Calu3 (cell line): ENCODE measurements around the gene PTPRN2. TPM values are rescaled to one million over a fixed set of nuclear protein-coding genes. Genes with fewer than 3 reads are reported as not detected.

Experiments
- BruUV-seq: library from RNA; stranded (reverse); fragments of 400-500 nt; replicated peaks from 2 replicates; lab custom pipeline; 2021; lab: Mats Ljungman, UMichigan
- CTCF ChIA-PET: fragments of 300-600 bp; sonication (Branson Sonifier 250); formaldehyde crosslinking; loops from one replicate; lab custom pipeline; 2022; ENCODE audit warnings: antibody characterized with exemption; lab: Charles Lee
- DNase-seq: peaks from one replicate; pipeline ENCODE4 v3.0.0; 2022
- H3K27ac Mint-ChIP-seq: one replicate; pipeline ENCODE4 v1.8.0; 2022; ENCODE audit warnings: mixed read lengths; ENCODE audit not compliant: unreplicated experiment
- H3K27me3 Mint-ChIP-seq: one replicate; pipeline ENCODE4 v1.8.0; 2022; ENCODE audit warnings: mixed read lengths; ENCODE audit not compliant: unreplicated experiment
- H3K36me3 Mint-ChIP-seq: one replicate; pipeline ENCODE4 v1.8.0; 2022; ENCODE audit warnings: mild to moderate bottlenecking, moderate library complexity, mixed read lengths; ENCODE audit not compliant: insufficient read depth, unreplicated experiment
- H3K4me1 Mint-ChIP-seq: one replicate; pipeline ENCODE4 v1.8.0; 2022; ENCODE audit warnings: mild to moderate bottlenecking, low read depth, mixed read lengths; ENCODE audit not compliant: unreplicated experiment
- H3K4me3 Mint-ChIP-seq: one replicate; pipeline ENCODE4 v1.8.0; 2022; ENCODE audit warnings: mild to moderate bottlenecking, low read depth, moderate library complexity, mixed read lengths; ENCODE audit not compliant: unreplicated experiment
- H3K9me3 Mint-ChIP-seq: one replicate; pipeline ENCODE4 v1.8.0; 2022; ENCODE audit warnings: low read depth, mixed read lengths; ENCODE audit not compliant: unreplicated experiment
- intact Hi-C: fragments of 100-400 bp; cut with micrococcal nuclease; formaldehyde crosslinking; loops from one replicate; pipeline ENCODE4 v1.10.0; 2022; ENCODE audit not compliant: unreplicated experiment
- total RNA-seq: library from RNA; stranded (reverse); gene quantifications from 2 replicates; pipeline ENCODE4 v1.2.3, GENCODE V29; 2022
- TF ChIP-seq, protein P1 (sequence below): fragments of 200-600 bp; IDR thresholded peaks from one replicate; pipeline ENCODE4 v1.8.0; 2022; ENCODE audit warnings: antibody characterized with exemption; ENCODE audit not compliant: unreplicated experiment

PTPRN2 gene
- total RNA-seq, 1 experiment from 2014 or later = 2.0 TPM

DNA sequence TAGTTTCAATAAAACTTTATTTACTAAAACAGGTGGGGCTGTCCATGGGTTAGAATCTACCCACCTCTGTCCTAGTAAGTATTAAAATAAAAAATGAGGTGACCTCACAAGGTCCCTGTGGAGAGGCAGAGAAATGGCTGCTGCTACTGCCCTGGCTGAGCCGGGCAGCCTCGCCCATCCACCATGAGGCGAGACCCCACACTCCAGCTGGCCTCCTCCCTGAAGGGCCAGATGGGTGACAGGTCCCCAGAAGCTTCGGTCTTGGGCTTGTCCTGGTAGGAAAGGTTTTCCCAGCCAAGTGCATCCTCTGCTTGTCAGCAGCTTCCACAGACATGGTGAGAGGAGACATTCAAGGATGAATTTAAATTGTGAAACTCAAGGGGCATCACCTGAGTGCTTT, 565.8 kb downstream of the PTPRN2 start:
- CTCF ChIA-PET = no interaction called here
- Mint-ChIP-seq H3K36me3 (no peaks in the 10 kb centered on the region), H3K9me3 (peaks cover 5% of the 10 kb centered on the region), H3K27ac (no peak overlapping the region), H3K27me3 (no peaks in the 10 kb centered on the region), H3K4me3 (no peak overlapping the region), H3K4me1 (no peaks in the 10 kb centered on the region)
- TF ChIP-seq, protein P1, sequence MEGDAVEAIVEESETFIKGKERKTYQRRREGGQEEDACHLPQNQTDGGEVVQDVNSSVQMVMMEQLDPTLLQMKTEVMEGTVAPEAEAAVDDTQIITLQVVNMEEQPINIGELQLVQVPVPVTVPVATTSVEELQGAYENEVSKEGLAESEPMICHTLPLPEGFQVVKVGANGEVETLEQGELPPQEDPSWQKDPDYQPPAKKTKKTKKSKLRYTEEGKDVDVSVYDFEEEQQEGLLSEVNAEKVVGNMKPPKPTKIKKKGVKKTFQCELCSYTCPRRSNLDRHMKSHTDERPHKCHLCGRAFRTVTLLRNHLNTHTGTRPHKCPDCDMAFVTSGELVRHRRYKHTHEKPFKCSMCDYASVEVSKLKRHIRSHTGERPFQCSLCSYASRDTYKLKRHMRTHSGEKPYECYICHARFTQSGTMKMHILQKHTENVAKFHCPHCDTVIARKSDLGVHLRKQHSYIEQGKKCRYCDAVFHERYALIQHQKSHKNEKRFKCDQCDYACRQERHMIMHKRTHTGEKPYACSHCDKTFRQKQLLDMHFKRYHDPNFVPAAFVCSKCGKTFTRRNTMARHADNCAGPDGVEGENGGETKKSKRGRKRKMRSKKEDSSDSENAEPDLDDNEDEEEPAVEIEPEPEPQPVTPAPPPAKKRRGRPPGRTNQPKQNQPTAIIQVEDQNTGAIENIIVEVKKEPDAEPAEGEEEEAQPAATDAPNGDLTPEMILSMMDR = no peak
- no peak for DNase-seq
- intact Hi-C loops = no loop called here
- no TSS peak for BruUV-seq

DNA sequence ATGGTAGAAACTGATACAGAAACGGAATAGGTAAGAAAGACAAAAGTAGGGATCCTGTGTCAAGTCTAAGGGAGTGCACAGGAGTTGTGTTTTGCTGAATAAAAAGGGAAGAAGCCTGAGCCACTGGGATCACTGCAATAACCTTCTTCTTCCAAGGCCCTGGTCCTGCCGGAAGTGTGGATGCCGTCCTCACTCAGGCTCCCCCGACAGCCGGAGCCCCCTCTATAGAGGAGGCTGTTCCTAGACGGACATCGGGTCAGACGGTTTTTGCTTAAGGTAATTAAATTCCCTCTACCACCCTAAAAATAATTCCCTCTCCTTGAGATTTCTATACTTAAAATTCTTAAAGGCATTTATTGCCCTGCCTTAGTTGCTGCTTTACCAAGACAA, 566.9 kb downstream of the PTPRN2 start:
- CTCF ChIA-PET = no interaction called here
- TF ChIP-seq, protein P1 = no peak

DNA sequence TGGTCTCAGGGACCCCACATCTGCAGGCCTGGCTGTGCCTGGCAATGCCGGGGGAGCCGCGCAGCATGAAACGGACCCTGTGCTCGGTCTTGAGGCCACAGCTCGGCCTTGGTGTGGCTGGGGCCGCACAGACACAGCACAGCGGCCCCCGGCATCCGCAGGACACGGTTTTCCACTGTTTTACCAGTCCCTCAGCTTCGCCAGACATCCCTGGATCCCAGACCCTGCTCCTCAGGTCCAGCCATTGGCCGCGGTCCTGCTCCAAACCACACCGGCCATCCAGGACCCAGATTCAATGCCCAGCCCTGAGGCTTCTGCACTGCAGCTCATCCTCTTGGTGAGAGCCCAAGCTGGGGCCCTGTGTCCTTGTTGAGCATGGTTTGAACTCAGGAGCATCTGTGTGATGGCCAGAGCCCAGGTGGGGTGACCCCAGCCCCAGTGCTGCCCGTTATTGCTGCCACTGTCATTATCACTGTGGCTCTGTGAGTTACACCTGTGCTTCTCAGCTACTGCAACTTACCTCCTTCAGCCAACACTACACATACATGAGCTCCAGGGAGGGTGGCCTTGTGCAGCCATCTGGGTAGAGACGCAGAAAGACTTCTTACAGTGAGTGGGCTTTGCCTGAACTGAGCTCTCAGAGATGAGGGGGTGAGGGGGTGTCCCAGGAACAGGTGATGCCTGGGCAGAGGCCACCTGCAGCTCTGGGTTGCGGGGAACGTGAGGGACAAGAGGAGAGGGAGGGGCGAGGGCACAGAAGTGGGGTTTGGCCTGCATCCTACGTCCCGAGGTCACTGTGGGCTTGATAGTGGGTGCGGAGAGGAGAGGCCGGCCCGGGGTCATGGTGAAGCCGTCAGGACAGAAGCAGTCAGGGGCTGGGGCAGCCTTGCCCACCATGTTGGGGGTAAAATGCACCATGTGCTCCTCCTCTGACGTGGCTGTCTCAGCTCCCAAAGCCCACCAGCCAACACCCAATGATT, 567.6 kb downstream of the PTPRN2 start:
- no peak for DNase-seq
- H3K4me1 Mint-ChIP-seq = no peaks in the 10 kb centered on the region
- H3K27ac Mint-ChIP-seq = no peak overlapping the region
- TF ChIP-seq, protein P1 = no peak
- H3K9me3 Mint-ChIP-seq = peaks cover 5% of the 10 kb centered on the region
- intact Hi-C loops = no loop called here
- no TSS peak for BruUV-seq
- H3K27me3 Mint-ChIP-seq = no peaks in the 10 kb centered on the region
- H3K4me3 Mint-ChIP-seq = no peak overlapping the region
- no peaks in the 10 kb centered on the region for H3K36me3 Mint-ChIP-seq
- CTCF ChIA-PET = interaction anchor here (1.5 kb wide), 1 partner anchor 15 kb away, joined by 3 read pairs; no protein-coding TSS in a partner anchor

More for the DNA sequence above, 566.9 kb downstream of the PTPRN2 start:
- Mint-ChIP-seq H3K27ac (no peak overlapping the region), H3K27me3 (no peaks in the 10 kb centered on the region), H3K9me3 (peaks cover 5% of the 10 kb centered on the region), H3K36me3 (no peaks in the 10 kb centered on the region), H3K4me1 (no peaks in the 10 kb centered on the region), H3K4me3 (no peak overlapping the region)
- intact Hi-C loops = no loop called here
- no TSS peak for BruUV-seq
- no peak for DNase-seq

DNA sequence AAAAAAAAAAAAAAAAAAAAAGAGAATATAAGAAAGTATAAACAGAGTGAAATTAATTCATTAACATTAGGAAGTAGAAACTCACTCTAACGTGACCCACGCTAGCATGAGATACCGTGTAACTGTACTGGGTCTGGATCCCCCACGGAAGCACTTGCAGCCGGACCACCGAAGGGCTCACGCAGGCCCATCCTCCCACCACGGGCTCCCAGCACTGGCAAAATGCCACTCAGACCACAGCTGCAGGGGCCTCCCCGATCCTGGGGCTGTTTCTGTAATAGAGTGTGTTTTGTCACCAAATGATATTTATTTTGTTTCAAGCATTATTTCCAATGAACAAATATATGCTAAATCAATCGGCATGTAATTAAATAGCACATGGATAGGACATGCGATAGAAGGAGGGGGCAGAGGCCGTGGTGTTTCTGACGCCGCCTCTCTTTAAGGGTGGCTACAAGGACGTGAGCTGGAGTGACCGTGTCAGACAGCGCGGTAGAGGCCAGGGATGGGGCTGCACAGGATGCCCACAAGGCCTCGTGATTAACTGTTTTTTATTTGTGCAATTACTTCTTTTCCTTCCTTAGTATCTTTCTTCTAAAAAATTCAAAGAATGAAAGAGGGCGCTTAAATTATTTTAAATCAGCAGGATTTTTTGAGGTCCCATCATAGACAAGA, 568.5 kb downstream of the PTPRN2 start:
- no peaks in the 10 kb centered on the region for H3K27me3 Mint-ChIP-seq
- TF ChIP-seq, protein P1 = no peak
- no TSS peak for BruUV-seq

More for the DNA sequence above, 568.5 kb downstream of the PTPRN2 start:
- intact Hi-C loops = no loop called here
- DNase-seq = no peak
- CTCF ChIA-PET = interaction anchor here (1.5 kb wide), 1 partner anchor 14 kb away, joined by 3 read pairs; no protein-coding TSS in a partner anchor
- Mint-ChIP-seq H3K4me1 (no peaks in the 10 kb centered on the region), H3K27ac (no peak overlapping the region), H3K36me3 (no peaks in the 10 kb centered on the region), H3K4me3 (no peak overlapping the region), H3K9me3 (peaks cover 5% of the 10 kb centered on the region)
